ENCODE results near the gene SLC9B1.
"Not testable (repeated sequence)": the region's sequence is repeated elsewhere in the genome, so short reads cannot be mapped to it uniquely, and the experiment has no call there.

Gene SLC9B1

DNA sequence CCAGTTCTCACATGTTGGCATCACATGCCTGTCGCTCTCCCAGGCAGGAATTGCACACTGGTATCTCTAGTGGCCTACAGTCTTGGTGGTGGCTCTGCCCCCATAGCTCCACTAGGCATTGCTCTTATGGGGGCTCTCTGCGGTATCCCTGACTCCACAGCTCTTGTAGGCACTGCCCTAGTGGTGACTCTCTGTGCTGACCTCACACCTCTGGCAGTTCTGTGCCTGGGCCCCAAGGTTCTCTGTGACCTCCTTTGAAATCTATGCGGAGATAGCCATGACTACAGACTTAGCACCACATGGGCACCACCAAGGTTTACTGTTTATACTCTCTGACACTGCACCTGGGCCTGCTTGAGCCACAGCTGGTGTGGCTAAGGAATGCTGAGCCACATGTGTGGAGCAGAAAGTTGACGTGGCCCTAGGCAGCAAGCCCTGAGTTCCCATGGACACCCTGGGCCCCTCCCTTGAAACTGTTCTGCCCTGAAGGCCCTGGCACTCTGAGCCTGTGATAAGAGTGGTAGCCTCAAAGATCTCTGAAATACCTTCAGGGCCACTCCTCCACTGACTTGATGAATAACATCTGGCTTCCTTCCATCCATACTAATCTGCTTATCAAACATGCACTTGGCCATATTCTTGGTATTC lies 8.0 kb downstream of the SLC9B1 start:
- no peak for DNase-seq (ENCODE audit: low read depth)

- DNase-seq (ENCODE audit: low read depth): no peak
Measured at GRCh38 chr4:103010804-103011203, 8.7 kb downstream of the SLC9B1 start.

GRCh38 chr4:103008875-103009729 lies 10.4 kb downstream of the SLC9B1 start:
- DNase-seq (ENCODE audit: low read depth): peak; percentile 59

- DNase-seq (ENCODE audit: low read depth): no peak
Measured at GRCh38 chr4:103002551-103002950, 17.0 kb downstream of the SLC9B1 start.

DNA sequence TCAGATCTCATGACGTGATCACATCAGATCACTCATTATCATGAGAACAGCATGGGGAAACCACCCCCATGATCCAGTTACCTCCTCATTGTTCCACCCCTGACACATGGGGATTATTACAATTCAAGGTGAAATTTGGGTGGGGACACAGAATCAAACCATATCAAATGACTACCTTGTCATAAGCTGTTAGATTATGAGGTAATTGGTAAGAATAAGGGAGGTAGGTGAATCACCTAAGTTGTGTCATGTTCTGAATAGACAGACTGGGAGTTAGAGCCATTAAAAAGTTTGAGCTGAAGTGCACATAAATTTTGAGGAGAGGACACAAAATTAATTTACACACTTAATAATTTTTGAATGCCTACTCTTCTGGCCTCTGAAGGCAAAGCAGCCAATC lies 24.7 kb downstream of the SLC9B1 start:
- DNase-seq (ENCODE audit: low read depth): no peak

- not testable (repeated sequence) for DNase-seq (ENCODE audit: low read depth)
Measured at GRCh38 chr4:102993985-102994384, 25.5 kb downstream of the SLC9B1 start.

DNA sequence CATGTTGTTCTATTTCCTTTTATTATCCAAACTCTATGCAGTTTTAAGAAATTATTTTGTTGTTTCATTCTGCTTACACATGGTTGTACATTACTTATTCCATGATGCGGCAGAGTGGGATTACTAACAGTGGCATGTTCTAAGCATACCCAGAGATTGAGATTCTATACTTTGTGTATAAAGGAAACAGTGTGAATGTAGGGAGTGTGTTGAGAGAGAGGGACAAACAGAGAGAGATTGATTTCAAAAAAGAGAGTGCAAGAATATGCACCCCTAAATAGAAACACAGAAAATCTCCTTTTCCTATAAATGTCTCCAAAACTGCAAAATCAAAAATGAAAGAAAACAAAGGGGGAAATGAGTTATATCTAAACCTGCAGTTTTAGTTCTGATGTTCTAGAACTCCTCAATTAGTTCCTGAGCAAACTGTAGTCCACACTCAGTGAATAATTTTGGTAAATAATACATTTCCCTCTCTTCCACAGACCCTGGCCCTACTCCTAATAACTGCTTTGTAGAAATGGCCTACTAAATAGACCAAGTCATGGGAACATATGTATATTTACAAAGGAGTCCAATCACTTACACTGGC lies 31.0 kb downstream of the SLC9B1 start:
- DNase-seq (ENCODE audit: low read depth): no peak

- DNase-seq (ENCODE audit: low read depth): no peak
Measured at GRCh38 chr4:102981005-102981404, 38.5 kb downstream of the SLC9B1 start.

GRCh38 chr4:102961813-102962212 lies 57.7 kb downstream of the SLC9B1 start:
- DNase-seq (ENCODE audit: low read depth): not testable (repeated sequence)

GRCh38 chr4:102959496-102959895 lies 60.0 kb downstream of the SLC9B1 start:
- DNase-seq (ENCODE audit: low read depth): no peak

- no peak for DNase-seq (ENCODE audit: low read depth)
Measured at GRCh38 chr4:102945066-102945465, 74.4 kb downstream of the SLC9B1 start.

- not testable (repeated sequence) for DNase-seq (ENCODE audit: low read depth)
Measured at GRCh38 chr4:102938063-102938462, 81.4 kb downstream of the SLC9B1 start.

DNA sequence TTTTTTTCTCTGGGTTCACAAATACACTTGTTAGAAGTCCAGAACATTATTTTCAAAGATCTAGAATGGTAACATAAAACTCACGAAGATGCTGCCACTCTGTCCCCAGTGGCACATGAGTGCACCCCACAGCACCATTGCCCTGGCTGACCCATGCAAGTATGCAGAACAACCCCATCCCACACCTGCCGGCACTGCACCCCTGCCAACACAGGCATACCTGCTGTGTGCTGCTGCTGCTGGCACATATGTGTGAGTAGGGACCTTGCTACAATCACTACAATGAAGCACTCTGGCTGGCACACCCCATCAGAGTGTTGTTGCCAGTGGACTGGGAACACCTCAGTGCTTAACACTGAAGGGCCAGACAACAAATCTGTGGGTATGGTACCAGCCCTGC lies 83.8 kb downstream of the SLC9B1 start:
- no peak for DNase-seq (ENCODE audit: low read depth)

DNA sequence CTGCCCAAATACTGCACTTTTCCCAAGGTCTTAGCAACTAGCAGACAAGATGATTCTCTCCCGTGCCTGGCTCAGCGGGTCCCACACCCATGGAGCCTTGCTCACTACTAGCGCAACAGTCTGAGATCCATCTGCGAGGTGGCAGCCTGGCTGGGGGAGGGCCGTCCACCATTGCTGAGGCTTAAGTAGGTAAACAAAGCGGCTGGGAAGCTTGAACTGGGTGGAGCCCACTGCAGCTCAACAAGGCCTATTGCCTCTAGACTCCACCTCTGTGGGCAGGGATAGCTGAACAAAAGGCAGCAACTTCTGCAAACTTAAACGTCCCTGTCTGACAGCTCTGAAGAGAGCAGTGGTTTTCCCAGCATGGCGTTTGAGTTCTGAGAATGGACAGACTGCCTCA lies 99.8 kb downstream of the SLC9B1 start:
- DNase-seq (ENCODE audit: low read depth): not testable (repeated sequence)

DNA sequence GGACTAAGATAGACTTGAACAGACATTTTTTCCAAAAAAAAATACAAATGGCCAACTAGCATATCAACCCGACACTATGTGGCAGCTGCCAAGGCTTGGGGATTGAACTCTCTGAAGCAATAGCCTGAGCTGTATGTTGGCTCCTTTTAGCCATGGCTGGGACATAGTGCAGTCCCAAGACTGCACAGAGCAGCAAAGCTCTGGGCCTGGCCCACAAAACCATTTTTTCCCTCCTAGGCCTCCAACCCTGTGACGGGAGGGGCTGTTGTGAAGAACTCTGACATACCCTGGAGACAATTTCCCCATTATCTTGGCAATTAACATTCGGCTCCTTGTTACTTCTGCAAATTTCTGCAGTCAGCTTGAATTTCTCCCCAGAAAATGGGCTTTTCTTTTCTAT lies 100.6 kb downstream of the SLC9B1 start:
- DNase-seq (ENCODE audit: low read depth): no peak

- no peak for DNase-seq (ENCODE audit: low read depth)
Measured at GRCh38 chr4:102901804-102902203, 117.7 kb downstream of the SLC9B1 start.

- DNase-seq (ENCODE audit: low read depth): not testable (repeated sequence)
Measured at GRCh38 chr4:102897610-102898009, 121.9 kb downstream of the SLC9B1 start.

DNA sequence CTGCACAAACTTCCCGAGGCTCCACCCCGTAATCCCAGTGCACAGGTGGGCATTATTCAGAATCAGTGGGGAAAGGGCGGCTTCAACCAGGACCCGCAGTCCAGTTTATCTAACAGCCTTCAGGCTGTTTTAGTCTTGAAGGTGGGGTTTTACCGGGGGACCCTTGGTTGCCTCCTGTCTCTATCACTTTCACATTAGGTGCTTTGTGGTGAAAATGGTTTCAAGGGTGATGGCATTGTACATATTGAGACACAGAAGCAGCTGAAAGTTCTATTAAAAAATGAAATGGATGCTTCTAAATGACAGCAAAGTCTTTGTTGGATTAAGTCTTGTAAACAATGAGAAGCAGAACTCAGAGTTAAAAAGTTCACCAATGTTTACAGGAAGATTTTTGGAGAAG lies 123.0 kb downstream of the SLC9B1 start:
- not testable (repeated sequence) for DNase-seq (ENCODE audit: low read depth)

DNA sequence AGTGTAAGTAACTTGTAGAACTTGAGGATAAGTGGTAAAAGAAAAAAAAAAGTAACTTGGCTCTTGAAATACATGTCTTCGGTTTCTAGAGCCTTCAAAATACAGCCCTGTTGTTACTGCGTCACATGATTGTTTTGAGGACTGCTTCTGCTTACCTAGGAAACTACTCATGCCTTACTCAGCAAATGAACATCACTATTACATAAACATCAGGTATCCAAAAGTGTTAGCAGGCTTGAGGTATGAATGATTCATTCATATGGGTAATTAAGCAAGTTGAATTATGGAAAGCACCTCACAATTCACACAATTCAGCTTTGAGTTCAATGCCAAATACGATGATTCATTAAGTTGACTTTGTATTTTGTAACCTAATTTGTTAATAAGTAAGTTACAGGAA lies 129.6 kb downstream of the SLC9B1 start:
- not testable (repeated sequence) for DNase-seq (ENCODE audit: low read depth)

DNA sequence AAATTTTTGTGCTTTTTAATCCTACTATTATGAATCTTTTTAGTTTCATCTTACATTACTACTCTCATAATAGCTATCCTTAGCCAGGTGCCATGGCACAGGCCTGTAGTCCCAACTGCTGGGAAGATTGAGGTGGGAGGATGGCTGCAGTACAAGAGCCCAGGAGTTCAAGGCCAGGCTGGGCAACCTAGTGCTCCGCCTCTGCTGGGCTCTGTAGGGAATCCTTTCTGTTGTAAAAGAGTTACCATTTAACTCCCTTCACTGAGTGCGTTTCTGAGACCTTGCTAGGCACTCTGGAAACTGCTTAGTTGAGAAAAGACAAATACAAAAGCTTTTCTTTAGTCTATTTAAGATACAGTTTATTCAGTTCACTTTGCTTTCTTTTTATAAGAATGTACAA lies 130.9 kb downstream of the SLC9B1 start:
- DNase-seq (ENCODE audit: low read depth): not testable (repeated sequence)

DNA sequence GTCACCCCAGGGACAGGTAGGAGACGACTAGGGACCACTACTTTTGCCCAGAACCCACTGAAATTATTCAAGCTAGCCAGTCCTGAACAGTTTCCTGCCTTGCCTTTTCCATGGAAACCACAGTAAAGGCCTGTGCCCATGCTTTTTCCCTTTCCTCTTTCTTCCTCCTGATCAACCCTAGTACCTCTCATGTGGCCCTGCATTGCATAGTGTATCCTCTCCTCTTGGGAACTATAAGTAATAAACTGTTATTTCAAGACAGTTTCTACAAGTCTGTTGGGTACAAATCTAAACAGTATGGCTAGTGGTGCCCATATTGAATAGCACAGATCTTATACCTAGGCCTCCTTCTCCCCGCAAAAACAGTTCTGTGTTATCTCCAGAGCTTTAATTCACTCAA lies 136.2 kb downstream of the SLC9B1 start:
- DNase-seq (ENCODE audit: low read depth): no peak

DNA sequence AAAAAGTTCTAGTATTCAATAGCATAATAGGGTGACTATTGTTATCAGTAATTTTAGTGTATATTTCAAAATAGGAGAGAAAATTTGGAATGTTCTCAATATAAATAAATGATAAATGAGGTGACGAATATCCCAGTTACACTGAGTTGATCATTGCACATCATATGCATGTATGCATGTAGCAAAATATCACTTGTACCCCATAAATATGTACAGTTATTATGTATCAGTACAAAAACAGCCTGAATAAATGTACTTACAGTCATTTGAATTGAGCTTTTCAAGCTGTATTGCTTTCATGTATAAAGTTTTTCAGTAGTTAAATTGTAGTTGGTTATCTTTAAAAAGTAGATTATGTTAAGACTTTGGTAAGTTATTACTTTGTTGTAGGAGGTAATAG lies 138.2 kb downstream of the SLC9B1 start:
- no peak for DNase-seq (ENCODE audit: low read depth)

DNA sequence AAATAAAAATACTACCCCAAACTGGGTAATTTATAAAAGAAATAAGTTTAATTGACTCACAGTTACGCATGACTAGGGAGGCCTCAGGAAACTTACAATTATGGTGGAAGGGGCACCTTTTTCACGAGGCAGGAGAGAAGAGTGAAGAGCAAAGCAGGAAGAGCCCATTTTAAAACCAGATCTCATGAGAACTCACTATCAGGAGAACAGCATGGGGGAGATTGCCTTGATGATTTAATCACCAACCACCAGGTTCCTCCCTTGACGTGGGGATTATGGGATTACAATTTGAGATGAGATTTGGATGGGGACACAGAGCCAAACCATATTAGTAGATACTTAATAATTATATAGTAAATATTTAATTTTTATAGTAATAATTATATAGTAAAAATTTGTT lies 140.6 kb downstream of the SLC9B1 start:
- DNase-seq (ENCODE audit: low read depth): no peak
